CD4-positive, alpha-beta T cell treated with Interleukin-4 for 4 hours (primary cell): ENCODE measurements around the gene RIPOR3.
"Not testable (repeated sequence)": the region's sequence is repeated elsewhere in the genome, so short reads cannot be mapped to it uniquely, and the experiment has no call there.

Experiments used
- DNase-seq: peaks from one replicate; pipeline ENCODE4 v3.0.0-alpha.2; 2020

The RIPOR3 gene

GRCh38 chr20:50723672-50724071 lies 32.3 kb upstream of the RIPOR3 start:
- DNase-seq: no peak

- no peak for DNase-seq
Observed at GRCh38 chr20:50722424-50723155, 31.2 kb upstream of the RIPOR3 start.

- DNase-seq: no peak
Observed at GRCh38 chr20:50721881-50722281, 30.5 kb upstream of the RIPOR3 start.

GRCh38 chr20:50720582-50720981 lies 29.2 kb upstream of the RIPOR3 start:
- DNase-seq: no peak

DNA sequence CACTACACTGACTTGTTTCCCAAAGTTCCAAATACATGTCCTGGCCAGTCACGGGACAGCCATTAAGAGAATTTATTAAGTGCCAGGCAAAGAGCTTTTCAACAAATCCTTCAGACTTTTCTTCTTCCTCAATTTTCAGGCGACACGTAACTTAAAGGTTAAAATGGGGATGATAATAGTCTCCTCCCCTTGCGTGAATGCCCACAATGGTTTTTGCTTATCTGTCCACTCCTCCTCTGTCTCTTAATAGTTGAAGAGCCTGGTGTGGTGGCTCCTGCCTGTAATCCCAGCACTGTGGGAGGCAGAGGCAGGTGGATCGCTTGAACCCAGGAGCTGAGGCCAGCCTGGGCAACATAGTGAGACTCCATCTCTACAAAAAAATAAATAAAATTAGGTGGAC lies 28.7 kb upstream of the RIPOR3 start:
- no peak for DNase-seq

DNA sequence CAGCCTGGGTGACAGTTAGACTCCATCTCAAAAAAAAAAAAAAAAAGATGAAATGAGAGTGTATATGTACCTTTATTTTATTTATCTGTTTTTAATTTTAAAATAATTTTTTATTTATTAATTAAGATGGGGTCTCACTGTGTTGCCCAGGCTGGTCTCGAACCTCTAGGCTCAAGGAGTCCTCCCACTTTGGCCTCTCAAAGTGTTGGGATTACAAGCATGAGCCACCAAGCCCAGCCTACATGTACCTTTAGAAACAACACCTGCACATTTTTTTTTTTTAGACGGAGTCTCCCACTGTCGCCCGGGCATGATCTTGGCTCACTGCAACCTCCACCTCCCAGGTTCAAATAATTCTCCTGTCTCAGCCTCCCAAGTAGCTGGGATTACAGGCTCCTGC lies 28.0 kb upstream of the RIPOR3 start:
- DNase-seq: no peak

- no peak for DNase-seq
Observed at GRCh38 chr20:50717974-50718761, 26.8 kb upstream of the RIPOR3 start.

GRCh38 chr20:50717312-50717711 lies 26.0 kb upstream of the RIPOR3 start:
- DNase-seq: no peak

- no peak for DNase-seq
Observed at GRCh38 chr20:50716518-50716917, 25.2 kb upstream of the RIPOR3 start.

GRCh38 chr20:50715694-50716093 lies 24.4 kb upstream of the RIPOR3 start:
- no peak for DNase-seq

- DNase-seq: not testable (repeated sequence)
Observed at GRCh38 chr20:50714426-50714825, 23.1 kb upstream of the RIPOR3 start.

DNA sequence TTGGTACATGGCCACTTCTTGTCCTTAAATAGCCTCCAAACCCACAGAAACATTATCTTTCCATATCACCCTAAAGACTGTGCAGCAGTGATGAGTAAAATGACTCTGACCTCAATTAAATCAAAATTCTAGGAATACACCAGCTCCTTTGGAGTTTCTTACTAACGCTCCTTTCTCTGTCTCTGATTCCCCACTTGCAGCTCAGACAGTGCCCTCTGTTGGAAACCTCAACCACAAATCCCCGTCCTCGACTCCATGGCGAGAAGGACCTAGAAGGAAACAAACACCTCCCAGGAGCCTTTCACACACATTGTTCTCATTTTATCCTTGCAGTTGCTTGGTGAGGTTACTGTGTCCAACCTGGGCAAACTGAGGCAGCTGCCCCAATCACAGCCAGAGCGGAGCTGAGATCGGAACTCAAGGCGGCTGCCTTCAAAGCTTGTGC lies 22.3 kb upstream of the RIPOR3 start:
- no peak for DNase-seq

- no peak for DNase-seq
Observed at GRCh38 chr20:50712771-50713656, 21.7 kb upstream of the RIPOR3 start.

DNA sequence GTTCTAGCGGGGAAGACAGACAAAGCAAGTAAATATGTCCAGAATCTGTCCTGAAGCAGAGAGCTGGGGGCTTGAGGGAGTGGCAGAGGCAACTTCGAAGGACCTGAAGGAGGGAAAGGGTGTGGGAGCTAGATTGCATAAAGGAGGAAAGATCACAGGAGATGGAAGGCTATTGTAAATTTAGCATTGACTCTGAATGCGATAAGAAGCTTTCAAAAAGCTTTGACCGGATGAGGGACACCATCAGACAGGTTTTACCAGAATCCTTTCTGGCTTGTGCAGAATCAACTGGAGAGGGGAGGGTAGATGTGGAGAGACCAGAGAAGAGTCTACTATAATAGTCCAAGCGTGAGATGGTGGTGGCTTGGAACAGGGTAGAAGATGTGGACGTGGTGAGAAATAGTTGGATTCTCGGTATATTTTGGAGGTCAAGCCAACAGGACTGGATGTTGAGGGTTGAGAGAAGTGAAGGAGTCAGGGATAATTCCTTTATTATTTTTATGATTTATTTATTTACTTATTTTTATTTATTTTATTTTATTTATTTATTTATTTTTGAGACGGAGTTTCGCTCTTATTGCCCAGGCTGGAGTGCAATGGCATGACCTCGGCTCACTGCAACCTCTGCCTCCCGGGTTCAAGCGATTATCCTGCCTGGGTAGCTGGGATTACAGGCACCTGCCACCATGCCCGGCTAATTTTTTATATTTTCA lies 19.9 kb upstream of the RIPOR3 start:
- DNase-seq: no peak

DNA sequence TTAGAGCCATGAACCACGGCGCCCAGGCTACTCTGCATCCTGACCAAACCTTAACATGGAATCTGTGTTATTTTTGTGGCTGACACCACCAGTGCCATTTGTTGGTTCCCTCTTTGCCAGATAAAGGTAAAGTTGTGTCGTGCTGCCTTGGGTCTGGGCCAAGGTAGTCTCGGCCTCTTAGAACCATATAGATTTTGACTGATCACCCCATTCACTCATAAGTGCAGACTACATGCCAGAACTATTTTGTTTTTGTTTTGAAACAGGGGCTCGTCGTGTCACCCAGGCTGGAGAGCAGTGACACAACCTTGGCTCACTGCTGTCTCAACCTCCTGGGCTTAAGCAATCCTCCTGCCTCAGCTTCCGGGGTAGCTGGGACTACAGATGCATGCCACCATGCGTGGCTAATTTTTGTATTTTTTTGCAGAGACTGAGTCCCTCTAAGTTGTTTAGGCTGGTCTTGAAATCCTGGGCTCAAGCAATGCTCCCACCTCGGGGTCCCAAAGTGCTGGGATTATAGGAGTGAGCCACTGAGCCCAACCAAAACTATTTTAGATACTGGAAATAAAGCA lies 19.2 kb upstream of the RIPOR3 start:
- DNase-seq: no peak

- no peak for DNase-seq
Observed at GRCh38 chr20:50709636-50709973, 18.3 kb upstream of the RIPOR3 start.

GRCh38 chr20:50708845-50709635 lies 17.7 kb upstream of the RIPOR3 start:
- no peak for DNase-seq

DNA sequence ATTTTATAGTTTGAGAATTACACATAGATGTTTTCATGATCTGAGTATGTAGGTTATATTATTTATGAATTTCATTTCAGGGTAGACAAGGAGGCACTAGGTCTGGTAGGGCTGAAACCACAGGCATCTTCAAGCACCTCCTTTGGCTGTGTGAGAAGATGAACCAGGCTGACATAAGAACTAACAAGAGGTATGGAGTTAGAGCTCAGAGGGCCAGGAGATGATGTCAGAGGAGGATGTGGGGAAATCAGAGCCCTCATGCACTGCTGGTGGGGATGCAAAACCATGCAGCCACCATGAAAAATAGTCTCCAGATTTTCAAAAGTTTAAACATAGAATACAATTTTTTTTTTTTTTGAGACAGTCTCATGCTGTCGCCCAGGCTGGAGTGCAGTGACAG lies 13.6 kb upstream of the RIPOR3 start:
- DNase-seq: no peak

DNA sequence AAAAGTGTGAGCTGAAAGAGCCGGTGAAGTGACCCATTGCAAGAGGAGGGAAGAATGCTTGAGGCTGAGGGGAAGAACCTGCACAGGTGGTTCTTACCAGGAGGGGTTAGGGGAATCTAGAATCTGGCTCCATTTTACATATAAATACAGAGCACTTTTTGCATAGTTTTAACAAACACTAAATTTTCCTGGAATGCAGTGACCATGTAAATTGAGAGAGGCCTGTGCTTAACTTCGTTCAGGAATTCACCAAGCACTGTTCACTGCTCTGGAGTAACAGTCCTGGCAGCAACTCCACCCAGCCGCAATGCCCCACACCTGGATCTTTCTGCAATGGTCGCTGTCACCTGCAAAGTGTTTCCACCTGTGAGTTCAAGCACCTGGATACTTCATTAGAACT lies 13.2 kb upstream of the RIPOR3 start:
- DNase-seq: no peak

DNA sequence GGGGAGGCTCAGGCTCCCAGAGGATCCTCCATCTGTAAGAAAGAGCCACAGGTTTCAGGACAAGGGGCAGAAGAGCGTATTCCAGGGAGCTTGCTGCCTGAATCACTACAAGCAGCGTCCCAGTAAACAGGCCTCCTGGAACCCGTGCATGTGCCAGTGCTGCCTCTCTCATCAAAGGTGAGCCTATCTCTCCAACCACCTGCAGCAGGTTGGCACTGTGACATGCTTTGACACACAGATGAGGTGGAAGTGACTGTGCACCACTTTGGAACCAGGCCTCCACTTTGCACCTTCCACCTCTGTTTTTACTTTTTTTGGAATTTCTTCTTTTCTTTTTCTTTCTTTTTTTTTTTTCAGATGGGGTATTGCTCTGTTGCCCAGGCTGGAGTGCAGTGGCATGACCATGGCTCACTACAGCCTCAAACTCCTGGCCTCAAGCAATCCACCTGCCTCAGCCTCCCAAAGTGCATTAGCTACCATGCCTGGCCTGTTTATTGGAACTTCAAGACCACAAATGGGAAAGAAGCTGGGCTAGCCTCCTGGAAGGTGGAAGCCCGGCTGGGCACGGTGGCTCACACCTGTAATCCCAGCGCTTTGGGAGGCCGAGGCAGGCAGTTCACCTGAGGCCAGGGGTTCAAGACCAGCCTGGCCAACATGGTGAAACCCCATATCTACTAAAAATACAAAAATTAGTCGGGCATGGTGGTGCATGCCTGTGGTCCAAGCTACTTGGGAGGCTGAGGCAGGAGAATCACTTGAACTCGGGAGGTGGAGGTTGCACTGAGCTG lies 12.5 kb upstream of the RIPOR3 start:
- not testable (repeated sequence) for DNase-seq
